GM19043 (cell line): Measurements from ENCODE around the gene S100A3.

ENCODE experiments used
- ATAC-seq: cut with Tn5 transposase; IDR thresholded peaks from one replicate; pipeline ENCODE4 v1.9.1; 2021; ENCODE audit warnings: low read depth; ENCODE audit not compliant: unreplicated experiment

S100A3 gene

DNA sequence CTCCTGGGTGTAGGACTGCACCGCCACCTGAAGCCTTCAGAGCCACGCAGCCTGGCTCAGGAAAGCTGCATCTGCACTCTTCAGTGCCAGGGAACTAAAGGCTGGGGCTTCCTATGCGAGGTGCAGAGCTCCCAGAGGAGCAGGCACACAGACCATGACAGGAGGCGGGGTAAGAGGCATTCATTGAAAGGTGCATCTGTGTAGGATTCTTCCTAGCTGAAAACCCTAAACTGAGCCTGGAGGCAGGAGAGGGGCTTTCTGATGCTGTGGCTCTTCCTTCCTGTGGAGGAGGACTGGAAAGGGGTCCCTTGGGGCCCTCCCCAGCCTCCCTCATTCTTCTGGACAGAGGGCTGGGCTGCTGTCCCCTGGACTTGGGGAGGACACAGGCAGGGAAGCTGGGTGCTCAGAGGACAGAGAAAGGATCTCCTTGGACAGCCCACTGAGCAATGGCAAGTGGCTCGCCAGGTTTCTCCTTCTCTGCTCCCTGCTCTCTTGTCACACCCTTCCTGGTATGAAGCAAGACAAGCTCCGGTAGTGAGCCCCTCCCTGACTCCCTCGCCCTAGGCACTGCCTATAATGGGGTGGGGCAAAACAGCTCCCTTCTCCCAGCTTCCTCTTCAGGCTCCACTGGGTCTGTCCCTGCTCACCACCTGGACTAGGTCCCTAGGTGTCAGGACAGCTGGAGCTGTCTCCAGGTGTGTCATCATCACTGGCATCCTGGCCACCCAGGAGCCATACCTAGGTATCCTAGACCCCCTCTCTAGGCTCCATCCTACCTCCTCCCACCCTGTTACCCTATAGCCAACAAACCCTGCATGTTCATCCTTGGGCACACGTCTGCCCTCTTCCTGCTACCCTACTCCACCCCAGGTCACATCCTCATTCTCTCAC is 33.3 kb downstream of the S100A3 start:
- ATAC-seq: no peak

DNA sequence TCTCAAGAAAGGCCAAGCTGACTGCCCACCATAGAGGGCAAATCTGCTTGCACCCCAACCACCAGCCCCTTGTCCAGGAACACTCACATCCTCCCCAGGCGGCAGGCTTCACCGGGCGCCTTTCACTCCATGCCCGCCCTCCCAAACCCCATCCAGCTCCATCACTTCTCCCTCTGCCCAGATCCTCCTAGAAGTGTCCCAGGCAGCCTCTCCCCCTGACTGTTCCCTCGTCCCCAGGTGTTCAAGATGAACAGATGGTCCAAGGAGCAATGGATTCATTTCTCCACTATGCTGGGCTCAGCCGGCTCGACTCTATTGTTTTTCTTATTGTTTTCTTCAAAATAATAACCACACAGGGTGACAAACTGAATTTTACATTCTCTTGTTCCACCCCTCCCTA is 35.4 kb downstream of the S100A3 start:
- no peak for ATAC-seq

DNA sequence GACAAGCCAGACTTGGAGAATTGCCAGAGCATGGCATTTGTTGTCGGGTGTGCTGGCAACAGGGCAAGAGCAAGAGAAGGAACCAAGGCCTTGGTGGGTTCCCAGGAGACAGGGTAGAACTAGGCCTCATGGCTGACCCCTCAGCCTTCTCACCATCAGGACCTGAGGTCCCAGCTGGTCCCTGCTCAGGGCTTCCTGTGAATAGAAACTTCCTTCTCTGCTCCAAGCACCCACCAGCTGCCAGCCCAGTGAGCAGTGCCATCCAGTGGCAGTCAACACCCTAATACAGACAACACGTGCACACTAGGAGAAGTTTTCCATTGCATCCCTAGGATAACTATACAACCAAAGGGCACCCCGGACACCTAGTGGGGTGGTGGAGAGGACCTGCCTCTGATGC is 36.0 kb downstream of the S100A3 start:
- no peak for ATAC-seq

DNA sequence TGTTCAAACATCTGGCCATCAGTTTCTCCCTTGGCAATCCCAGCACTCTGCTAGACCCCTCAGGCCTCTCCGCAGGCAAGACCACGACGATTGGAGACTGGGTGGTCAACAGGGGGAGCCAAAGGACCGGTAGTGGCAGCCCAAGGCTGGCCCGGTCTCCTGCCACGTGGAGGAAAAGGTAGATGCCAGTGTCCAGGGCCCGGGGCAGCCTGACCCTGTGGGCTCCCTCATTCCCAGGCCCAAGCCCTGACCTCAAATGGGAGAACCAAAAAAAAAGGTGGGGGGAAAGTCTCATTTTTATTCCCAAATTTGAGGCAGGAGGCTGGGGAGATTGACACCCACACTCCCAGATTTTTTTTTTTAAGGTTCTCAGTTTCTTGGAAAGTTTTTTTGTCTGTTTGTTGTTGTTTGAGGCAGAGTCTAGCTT is 38.1 kb downstream of the S100A3 start:
- ATAC-seq: no peak

DNA sequence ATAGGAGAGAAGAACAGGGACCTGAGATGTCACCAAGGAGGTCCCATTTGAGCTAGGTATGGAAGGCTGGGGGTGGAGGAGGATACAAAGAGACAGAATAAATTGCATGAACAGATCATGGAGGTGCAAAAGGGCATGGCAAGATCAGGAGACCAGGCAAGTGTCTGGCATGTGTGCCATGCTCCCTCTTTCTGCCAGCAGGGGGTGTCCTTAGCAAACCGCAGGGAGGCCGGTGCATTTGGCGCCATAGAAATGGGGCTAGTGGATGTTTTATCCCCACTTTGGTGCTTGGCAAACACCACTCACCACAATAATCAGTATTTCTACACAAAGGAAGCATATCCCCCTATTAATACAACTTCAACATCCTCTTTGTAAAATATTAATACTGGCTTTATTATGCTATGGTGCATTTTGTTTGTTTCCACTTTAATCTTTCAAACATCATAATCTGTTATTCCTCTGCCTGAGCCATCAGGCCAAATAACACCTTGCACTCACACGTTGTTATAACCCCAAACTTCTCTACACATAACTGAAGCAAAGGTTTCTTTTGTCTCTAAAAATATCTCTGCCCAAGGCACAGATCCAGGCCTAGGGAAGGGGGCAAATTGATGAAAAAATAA is 39.2 kb downstream of the S100A3 start:
- ATAC-seq: no peak

DNA sequence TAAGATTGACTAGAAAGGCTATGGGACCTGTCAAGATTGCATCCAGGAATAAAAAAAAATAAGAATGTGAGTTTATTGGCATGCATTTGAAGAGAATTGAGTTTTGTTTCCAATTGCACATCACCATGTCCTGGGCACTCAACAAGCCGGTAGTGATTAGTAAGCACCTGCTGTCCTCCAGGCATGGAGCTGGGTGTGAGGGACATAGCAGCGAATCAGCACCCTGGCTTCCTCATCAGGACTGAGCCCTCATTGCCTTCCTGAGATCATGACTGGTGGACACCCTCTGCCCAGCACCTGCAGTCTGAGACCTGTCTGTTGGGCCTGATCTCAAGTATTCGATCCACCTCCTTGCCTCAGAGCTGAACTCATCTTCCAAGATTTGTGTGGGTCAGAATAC is 40.0 kb downstream of the S100A3 start:
- ATAC-seq: no peak

DNA sequence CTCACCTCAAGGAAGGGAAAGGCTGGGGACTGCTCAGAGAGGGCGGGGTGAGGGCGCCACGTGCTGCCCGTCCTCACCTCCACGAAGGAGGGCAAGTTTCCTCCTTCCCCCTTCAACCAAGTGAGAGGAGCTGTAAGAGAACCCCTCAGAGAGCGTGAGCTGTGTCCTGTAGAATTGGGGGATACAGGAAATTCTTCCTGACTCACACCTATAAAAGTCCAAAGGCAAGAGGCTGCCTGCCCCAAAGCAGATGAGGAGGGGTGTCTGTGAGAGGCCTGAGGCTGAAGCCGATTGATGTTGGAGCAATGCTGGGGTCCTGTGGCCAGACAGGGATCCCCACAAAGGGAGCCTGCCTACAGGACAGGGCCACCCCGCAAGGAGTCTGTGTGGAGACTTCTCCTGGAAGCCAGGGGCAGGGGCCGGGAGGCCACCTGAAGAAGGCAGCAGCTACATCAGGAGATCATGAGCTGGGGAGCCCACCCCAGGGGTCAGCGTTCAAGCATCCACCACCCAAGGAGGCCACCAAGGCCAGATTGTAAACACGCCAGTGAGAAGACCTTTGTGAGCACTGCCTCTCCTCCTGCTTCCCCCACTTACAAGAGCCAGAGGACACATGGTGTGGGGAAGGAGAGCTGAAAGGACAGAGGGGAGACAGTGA is 41.0 kb downstream of the S100A3 start:
- no peak for ATAC-seq

DNA sequence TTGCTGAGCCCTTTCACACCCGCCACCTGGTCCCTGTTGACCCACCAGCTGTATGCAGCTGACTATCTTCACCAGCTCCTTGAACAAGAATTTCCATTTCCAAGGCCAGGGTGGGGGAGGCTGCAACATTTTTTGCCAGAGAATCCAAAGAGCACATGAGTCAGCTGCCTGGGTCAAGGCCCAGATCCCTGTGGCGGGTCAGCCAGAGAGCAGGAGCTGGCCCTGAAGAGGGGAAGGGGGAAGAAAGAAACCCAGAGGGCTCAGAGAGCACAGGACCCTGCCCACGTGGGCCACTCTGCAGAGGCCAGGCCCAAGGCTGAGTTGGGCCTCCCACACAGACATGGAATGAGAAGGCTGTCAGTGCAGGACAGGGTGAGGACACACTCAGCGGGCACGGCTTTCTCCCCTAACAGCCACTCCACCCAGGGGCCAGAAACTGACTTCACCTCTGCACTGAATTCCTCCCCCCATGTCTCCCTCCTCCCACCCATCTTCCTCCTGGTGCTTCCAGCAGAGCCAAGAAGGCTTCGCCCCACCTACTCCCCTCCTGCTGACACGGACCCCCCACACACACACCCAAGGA is 42.1 kb downstream of the S100A3 start:
- no peak for ATAC-seq

DNA sequence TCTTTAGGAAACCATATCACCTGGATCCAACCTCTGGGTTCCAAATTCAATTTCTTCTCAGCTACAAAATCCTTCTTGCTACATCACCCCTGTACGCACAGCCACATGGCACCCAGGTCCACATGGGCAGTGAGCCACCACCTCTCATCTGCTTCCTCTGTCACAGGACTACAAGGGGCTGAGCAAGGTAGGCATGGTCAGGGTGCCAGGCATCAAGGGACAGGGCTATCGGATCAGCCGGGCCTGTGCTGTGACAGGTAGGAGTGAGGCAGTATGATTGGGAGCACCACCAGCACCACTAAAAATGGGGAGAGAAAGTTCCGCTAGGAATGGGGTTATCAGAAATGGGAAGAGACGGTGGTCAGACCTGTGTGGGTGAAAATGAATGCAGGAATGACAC is 42.7 kb downstream of the S100A3 start:
- no peak for ATAC-seq

DNA sequence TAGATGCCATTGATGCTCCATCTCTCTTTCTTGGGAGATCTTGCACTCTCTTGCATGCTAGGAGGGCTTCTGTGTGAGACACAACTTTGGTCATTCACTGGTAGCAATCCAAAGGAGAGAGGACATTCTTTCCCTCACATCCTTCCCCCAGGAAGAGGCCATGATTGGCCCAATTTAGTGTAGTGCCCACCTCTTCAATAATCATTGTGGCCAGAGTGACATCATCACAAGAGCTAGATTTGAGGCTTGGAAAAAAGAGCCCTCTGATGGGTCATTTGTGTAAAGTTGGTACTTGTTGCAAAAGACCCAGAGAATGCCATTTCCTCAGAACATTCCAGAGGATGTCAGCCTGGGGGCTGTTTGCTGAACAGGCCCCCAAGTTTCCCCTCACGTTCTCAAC is 43.5 kb downstream of the S100A3 start:
- ATAC-seq: no peak

DNA sequence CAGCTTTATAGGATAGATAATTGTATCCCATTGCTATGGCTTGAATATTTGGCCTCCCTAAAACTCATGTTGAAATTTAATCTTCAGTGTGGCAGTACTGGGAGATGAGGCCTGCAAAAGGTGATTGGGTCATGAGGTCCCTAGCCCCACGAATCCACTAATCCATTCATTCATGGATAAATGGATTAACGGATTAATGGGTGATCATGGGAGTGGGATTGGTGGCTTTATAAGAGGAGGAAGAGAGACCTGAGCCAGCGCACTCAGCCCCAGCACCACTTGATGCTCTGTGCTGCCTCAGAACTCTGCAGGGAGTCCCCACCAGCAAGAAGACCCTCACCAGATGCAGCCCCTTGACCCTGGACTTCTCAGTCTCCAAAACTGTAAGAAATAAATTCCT is 45.3 kb downstream of the S100A3 start:
- no peak for ATAC-seq

DNA sequence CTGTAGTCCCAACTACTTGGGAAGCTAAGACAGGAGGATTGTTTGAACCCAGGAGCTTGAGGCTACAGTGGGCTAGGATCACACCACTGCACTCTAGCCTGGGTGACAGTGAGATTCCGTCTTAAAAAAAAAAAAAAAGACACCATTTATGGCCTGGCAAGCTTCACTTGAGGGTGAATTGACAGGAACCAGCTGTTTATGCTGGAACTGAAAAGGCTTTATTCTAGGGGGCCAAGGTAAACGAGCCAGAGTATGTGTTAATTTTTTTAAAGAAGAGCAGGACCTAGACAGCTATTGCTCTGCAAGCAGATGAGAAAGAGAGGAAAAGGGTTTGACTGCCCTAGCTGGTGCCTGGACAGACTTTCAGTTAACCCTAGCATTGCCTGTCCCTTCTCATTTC is 50.3 kb downstream of the S100A3 start:
- ATAC-seq: no peak
